HepG2 (cell line): ENCODE results near the gene FRMD8. TPM values are rescaled to one million over a fixed set of nuclear protein-coding genes. Genes with fewer than 3 reads are reported as not detected.

Experiments used
- AFF4 ChIP-seq: sonication (generic); formaldehyde crosslinking; IDR thresholded peaks from 2 replicates; pipeline ENCODE4 v1.4.0; 2020; ENCODE audit warnings: missing genetic modification reagents
- DRAP1 ChIP-seq: IDR thresholded peaks from 2 replicates; pipeline ENCODE4 v1.6.1; 2016; ENCODE audit warnings: missing genetic modification reagents, missing compliant biosample characterization
- HIVEP1 ChIP-seq: sonication (generic); formaldehyde crosslinking; IDR thresholded peaks from 2 replicates; pipeline ENCODE4 v1.4.0; 2020; ENCODE audit warnings: mild to moderate bottlenecking, missing genetic modification reagents
- SP1 ChIP-seq, 2 experiments: fragments of 450-650 bp in 1 of 2; sonication (generic) in 1 of 2; formaldehyde crosslinking in 1 of 2; IDR thresholded peaks; 2 replicates each; pipeline versions ENCODE4 v1.4.0 to v1.6.1; 2016 to 2020; ENCODE audit warnings: missing genetic modification reagents in 1 of 2
- THAP11 ChIP-seq: IDR thresholded peaks from 2 replicates; pipeline ENCODE4 v1.6.1; 2016; ENCODE audit warnings: missing biosample characterization, missing genetic modification reagents
- UBTF ChIP-seq: sonication (generic); formaldehyde crosslinking; IDR thresholded peaks from 2 replicates; pipeline ENCODE4 v1.4.0; 2020; ENCODE audit warnings: mild to moderate bottlenecking, missing genetic modification reagents
- ZFP82 ChIP-seq: sonication (generic); formaldehyde crosslinking; IDR thresholded peaks from 2 replicates; pipeline ENCODE4 v1.5.1; 2020; ENCODE audit warnings: mild to moderate bottlenecking, missing genetic modification reagents, borderline replicate concordance
- ZNF207 ChIP-seq: fragments of 450-650 bp; IDR thresholded peaks from 2 replicates; pipeline ENCODE4 v1.6.1; 2016; ENCODE audit warnings: antibody characterized with exemption, borderline replicate concordance
- ZNF318 ChIP-seq: sonication (generic); formaldehyde crosslinking; IDR thresholded peaks from 2 replicates; pipeline ENCODE4 v1.4.0; 2020; ENCODE audit warnings: mild to moderate bottlenecking, missing genetic modification reagents
- ZNF34 ChIP-seq: sonication (generic); formaldehyde crosslinking; IDR thresholded peaks from 2 replicates; pipeline ENCODE4 v1.4.0; 2020; ENCODE audit warnings: mild to moderate bottlenecking, missing genetic modification reagents, borderline replicate concordance
- ZNF704 ChIP-seq: sonication (generic); formaldehyde crosslinking; IDR thresholded peaks from 2 replicates; pipeline ENCODE4 v1.8.1; 2023; ENCODE audit warnings: mild to moderate bottlenecking, inconsistent platforms, moderate library complexity, missing genetic modification reagents, borderline replicate concordance
- polyA plus RNA-seq, 8 experiments: library from polyadenylated mRNA; depleted of rRNA in 3 of 8; stranded (reverse) in 7 of 8; unstranded in 1 of 8; fragments of >200 nt; fragmentation: Illumina TruSeq in 4 of 8; extraction: Trizol in 4 of 8; gene quantifications; 2 replicates each; pipeline versions ENCODE4 v1.2.1 to v1.2.3, GENCODE V29; 2011 to 2016; ENCODE audit warnings: low read depth in 4 of 8, missing spikeins in 1 of 8, mixed read lengths in 1 of 8; ENCODE audit not compliant: insufficient read depth in 1 of 8
- total RNA-seq, 5 experiments: library from RNA; depleted of rRNA; stranded (reverse); fragments of >200 nt; fragmentation: Illumina TruSeq; extraction: Trizol; gene quantifications; 2 replicates each; pipeline ENCODE4 v1.2.3, GENCODE V29; 2016; ENCODE audit warnings: low read depth in 1 of 5

FRMD8 gene
- total and polyA plus RNA-seq, 2 of the 13 experiments (the other 11 are each of a cell fraction or from before 2014, with no cell fraction given) = 5.8 to 20.6 TPM

- TF ChIP-seq AFF4 (CRISPR knock-in tag) (no peak), HIVEP1 (CRISPR knock-in tag) (no peak), THAP11 (no peak), ZNF34 (CRISPR knock-in tag) (0 out of 2 replicates have a peak, but pooled peaks have one; percentile 21), ZNF704 (CRISPR knock-in tag) (no peak), SP1 (IDR thresholded peaks at IDR 0.05) (no peak), SP1 (CRISPR knock-in tag; IDR thresholded peaks at IDR 0.05) (no peak), ZNF318 (no peak), ZNF207 (no peak), ZFP82 (no peak), DRAP1 (CRISPR knock-in tag) (no peak; the same call in 1 of the 2 replicates), UBTF (CRISPR knock-in tag) (no peak; the same call in 1 of the 2 replicates)
Measured at GRCh38 chr11:65415499-65416340, 29.3 kb downstream of the FRMD8 start (continued).
